HG03571 (cell line): ENCODE results near the gene TAOK1.
"Not testable (repeated sequence)": the region's sequence is repeated elsewhere in the genome, so short reads cannot be mapped to it uniquely, and the experiment has no call there.

Experiments used
- ATAC-seq: cut with Tn5 transposase; IDR thresholded peaks from one replicate; pipeline ENCODE4 v1.9.1; 2021; ENCODE audit not compliant: unreplicated experiment

The TAOK1 gene

GRCh38 chr17:29389982-29390850 lies at the start of gene TAOK1:
TSS of gene TAOK1 (plus strand) at chr17:29390363. CDS start at chr17:29451549, 61,186 bp downstream.
- peak; percentile 74 for ATAC-seq

- ATAC-seq: no peak
These were observed 48.4 kb upstream of the TAOK1 start for GRCh38 chr17:29341726-29342125.

- ATAC-seq: no peak
These were observed 47.9 kb upstream of the TAOK1 start for GRCh38 chr17:29342158-29342765.

- ATAC-seq: no peak
These were observed 45.8 kb upstream of the TAOK1 start for GRCh38 chr17:29344201-29344856.

- ATAC-seq: no peak
These were observed 45.1 kb upstream of the TAOK1 start for GRCh38 chr17:29345066-29345465.

GRCh38 chr17:29345470-29345869 lies 44.7 kb upstream of the TAOK1 start:
- not testable (repeated sequence) for ATAC-seq

GRCh38 chr17:29346462-29346861 lies 43.7 kb upstream of the TAOK1 start:
- ATAC-seq: no peak

- ATAC-seq: no peak
These were observed 42.1 kb upstream of the TAOK1 start for GRCh38 chr17:29347831-29348629.

GRCh38 chr17:29349409-29349808 lies 40.8 kb upstream of the TAOK1 start:
- ATAC-seq: no peak

- no peak for ATAC-seq
These were observed 38.0 kb upstream of the TAOK1 start for GRCh38 chr17:29352146-29352545.

GRCh38 chr17:29357232-29357631 lies 32.9 kb upstream of the TAOK1 start:
- no peak for ATAC-seq

- no peak for ATAC-seq
These were observed 32.3 kb upstream of the TAOK1 start for GRCh38 chr17:29357821-29358232.

- no peak for ATAC-seq
These were observed 31.7 kb upstream of the TAOK1 start for GRCh38 chr17:29358416-29358815.

- no peak for ATAC-seq
These were observed 30.4 kb upstream of the TAOK1 start for GRCh38 chr17:29359777-29360176.

GRCh38 chr17:29363716-29364115 lies 26.4 kb upstream of the TAOK1 start:
- no peak for ATAC-seq

GRCh38 chr17:29364691-29365090 lies 25.5 kb upstream of the TAOK1 start:
- ATAC-seq: no peak

- no peak for ATAC-seq
These were observed 22.0 kb upstream of the TAOK1 start for GRCh38 chr17:29368161-29368560.

- no peak for ATAC-seq
These were observed 21.2 kb upstream of the TAOK1 start for GRCh38 chr17:29368926-29369325.

GRCh38 chr17:29369831-29370735 lies 20.1 kb upstream of the TAOK1 start:
- ATAC-seq: no peak

GRCh38 chr17:29376667-29377270 lies 13.4 kb upstream of the TAOK1 start:
- no peak for ATAC-seq
